ENCODE measurements around the gene PRSS58.

GRCh38 chr7:142275028-142275427 is 17.2 kb upstream of the PRSS58 start:
- TF ChIP-seq POLR2A (IDR thresholded peaks at IDR 0.05; ENCODE audit: extremely low read depth, insufficient read length), result no peak
- TF ChIP-seq CTCF (IDR thresholded peaks at IDR 0.05; ENCODE audit: low read depth, low read length), result no peak

Measured in NB4 (cell line).